H1 (cell line): ENCODE data around the gene ITPR1. TPM values are rescaled to one million over a fixed set of nuclear protein-coding genes. Genes with fewer than 3 reads are reported as not detected.

Source experiments
- polyA plus RNA-seq, 7 experiments: library from polyadenylated mRNA; depleted of rRNA in 3 of 7; stranded (reverse) in 5 of 7; unstranded in 2 of 7; fragments of >200 nt in 5 of 7; fragments of 200-250 nt in 2 of 7; gene quantifications; 1 replicate in 5 of 7; 2 replicates in 1 of 7; 4 replicates in 1 of 7; pipeline versions ENCODE4 v1.2.1 to v1.2.3, GENCODE V29; 2011 to 2013; ENCODE audit warnings: missing spikeins in 2 of 7, mixed read lengths in 2 of 7
- total RNA-seq: library from RNA; stranded (reverse); fragmentation: NEBNext Ultra II Directional; extraction: Animal tissue kit (Norgen Biotek cat#: 25700); gene quantifications from 2 replicates; pipeline ENCODE4 v1.2.1, GENCODE V29; 2021
- TF ChIP-seq, protein P1 (sequence below): fragments of 300-600 bp; sonication (generic); IDR thresholded peaks from 2 replicates; pipeline ENCODE4 v1.7.1; 2012; ENCODE audit warnings: low read length, moderate library complexity, mild to moderate bottlenecking, inconsistent platforms; ENCODE audit not compliant: insufficient replicate concordance
- TF ChIP-seq, protein P2 (sequence below): IDR thresholded peaks from 2 replicates; pipeline ENCODE4 v1.6.1; 2011; ENCODE audit warnings: low read length, improper control_type of control experiment

ITPR1 gene
- total and polyA plus RNA-seq, 2 of the 8 experiments (the other 6 are each of a cell fraction or from before 2014, with no cell fraction given) = 2.5 to 16.3 TPM

GRCh38 chr3:4613366-4613765, 120.2 kb downstream of the ITPR1 start (continued):
- TF ChIP-seq, protein P1, sequence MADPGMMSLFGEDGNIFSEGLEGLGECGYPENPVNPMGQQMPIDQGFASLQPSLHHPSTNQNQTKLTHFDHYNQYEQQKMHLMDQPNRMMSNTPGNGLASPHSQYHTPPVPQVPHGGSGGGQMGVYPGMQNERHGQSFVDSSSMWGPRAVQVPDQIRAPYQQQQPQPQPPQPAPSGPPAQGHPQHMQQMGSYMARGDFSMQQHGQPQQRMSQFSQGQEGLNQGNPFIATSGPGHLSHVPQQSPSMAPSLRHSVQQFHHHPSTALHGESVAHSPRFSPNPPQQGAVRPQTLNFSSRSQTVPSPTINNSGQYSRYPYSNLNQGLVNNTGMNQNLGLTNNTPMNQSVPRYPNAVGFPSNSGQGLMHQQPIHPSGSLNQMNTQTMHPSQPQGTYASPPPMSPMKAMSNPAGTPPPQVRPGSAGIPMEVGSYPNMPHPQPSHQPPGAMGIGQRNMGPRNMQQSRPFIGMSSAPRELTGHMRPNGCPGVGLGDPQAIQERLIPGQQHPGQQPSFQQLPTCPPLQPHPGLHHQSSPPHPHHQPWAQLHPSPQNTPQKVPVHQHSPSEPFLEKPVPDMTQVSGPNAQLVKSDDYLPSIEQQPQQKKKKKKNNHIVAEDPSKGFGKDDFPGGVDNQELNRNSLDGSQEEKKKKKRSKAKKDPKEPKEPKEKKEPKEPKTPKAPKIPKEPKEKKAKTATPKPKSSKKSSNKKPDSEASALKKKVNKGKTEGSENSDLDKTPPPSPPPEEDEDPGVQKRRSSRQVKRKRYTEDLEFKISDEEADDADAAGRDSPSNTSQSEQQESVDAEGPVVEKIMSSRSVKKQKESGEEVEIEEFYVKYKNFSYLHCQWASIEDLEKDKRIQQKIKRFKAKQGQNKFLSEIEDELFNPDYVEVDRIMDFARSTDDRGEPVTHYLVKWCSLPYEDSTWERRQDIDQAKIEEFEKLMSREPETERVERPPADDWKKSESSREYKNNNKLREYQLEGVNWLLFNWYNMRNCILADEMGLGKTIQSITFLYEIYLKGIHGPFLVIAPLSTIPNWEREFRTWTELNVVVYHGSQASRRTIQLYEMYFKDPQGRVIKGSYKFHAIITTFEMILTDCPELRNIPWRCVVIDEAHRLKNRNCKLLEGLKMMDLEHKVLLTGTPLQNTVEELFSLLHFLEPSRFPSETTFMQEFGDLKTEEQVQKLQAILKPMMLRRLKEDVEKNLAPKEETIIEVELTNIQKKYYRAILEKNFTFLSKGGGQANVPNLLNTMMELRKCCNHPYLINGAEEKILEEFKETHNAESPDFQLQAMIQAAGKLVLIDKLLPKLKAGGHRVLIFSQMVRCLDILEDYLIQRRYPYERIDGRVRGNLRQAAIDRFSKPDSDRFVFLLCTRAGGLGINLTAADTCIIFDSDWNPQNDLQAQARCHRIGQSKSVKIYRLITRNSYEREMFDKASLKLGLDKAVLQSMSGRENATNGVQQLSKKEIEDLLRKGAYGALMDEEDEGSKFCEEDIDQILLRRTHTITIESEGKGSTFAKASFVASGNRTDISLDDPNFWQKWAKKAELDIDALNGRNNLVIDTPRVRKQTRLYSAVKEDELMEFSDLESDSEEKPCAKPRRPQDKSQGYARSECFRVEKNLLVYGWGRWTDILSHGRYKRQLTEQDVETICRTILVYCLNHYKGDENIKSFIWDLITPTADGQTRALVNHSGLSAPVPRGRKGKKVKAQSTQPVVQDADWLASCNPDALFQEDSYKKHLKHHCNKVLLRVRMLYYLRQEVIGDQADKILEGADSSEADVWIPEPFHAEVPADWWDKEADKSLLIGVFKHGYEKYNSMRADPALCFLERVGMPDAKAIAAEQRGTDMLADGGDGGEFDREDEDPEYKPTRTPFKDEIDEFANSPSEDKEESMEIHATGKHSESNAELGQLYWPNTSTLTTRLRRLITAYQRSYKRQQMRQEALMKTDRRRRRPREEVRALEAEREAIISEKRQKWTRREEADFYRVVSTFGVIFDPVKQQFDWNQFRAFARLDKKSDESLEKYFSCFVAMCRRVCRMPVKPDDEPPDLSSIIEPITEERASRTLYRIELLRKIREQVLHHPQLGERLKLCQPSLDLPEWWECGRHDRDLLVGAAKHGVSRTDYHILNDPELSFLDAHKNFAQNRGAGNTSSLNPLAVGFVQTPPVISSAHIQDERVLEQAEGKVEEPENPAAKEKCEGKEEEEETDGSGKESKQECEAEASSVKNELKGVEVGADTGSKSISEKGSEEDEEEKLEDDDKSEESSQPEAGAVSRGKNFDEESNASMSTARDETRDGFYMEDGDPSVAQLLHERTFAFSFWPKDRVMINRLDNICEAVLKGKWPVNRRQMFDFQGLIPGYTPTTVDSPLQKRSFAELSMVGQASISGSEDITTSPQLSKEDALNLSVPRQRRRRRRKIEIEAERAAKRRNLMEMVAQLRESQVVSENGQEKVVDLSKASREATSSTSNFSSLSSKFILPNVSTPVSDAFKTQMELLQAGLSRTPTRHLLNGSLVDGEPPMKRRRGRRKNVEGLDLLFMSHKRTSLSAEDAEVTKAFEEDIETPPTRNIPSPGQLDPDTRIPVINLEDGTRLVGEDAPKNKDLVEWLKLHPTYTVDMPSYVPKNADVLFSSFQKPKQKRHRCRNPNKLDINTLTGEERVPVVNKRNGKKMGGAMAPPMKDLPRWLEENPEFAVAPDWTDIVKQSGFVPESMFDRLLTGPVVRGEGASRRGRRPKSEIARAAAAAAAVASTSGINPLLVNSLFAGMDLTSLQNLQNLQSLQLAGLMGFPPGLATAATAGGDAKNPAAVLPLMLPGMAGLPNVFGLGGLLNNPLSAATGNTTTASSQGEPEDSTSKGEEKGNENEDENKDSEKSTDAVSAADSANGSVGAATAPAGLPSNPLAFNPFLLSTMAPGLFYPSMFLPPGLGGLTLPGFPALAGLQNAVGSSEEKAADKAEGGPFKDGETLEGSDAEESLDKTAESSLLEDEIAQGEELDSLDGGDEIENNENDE = no peak
- TF ChIP-seq, protein P2, sequence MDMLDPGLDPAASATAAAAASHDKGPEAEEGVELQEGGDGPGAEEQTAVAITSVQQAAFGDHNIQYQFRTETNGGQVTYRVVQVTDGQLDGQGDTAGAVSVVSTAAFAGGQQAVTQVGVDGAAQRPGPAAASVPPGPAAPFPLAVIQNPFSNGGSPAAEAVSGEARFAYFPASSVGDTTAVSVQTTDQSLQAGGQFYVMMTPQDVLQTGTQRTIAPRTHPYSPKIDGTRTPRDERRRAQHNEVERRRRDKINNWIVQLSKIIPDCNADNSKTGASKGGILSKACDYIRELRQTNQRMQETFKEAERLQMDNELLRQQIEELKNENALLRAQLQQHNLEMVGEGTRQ = no peak
